ENCODE measurements around the gene SPSB4. TPM values are rescaled to one million over a fixed set of nuclear protein-coding genes. Genes with fewer than 3 reads are reported as not detected.
A peak's percentile ranks its signal among the peaks of the same experiment; 100 is the strongest.

The SPSB4 gene
- total and polyA plus RNA-seq, 2 of the 13 experiments (the other 11 are each of a cell fraction or from before 2014, with no cell fraction given), result not detected

- CTCF ChIA-PET (ENCODE audit: low intra/inter-chr PET ratio, low total read pairs), result no interaction called here
- Histone ChIP-seq H3K27ac (ENCODE audit: extremely low read length, insufficient read depth, low read length) (no peak overlapping the region), H3K4me2 (ENCODE audit: low read depth, low read length) (peak overlapping the region; percentile 61), H3K79me2 (ENCODE audit: insufficient read depth, low read length) (no peaks in the 10 kb centered on the region), H3K4me3 (replicated peaks in 1 of 3; ENCODE audit: insufficient read depth in 1 of 3, low read depth in 2 of 3, low read length in 3 of 3) (peak overlapping the region in 1 of 3 experiments; percentile 12; a peak in 1 of 6 replicates), H3K27me3 (ENCODE audit: control insufficient read depth in 1 of 2, insufficient read depth in 2 of 2, low read length in 2 of 2) (no peaks in the 10 kb centered on the region), H3K4me1 (ENCODE audit: insufficient read depth, low read length) (peaks cover 27% of the 10 kb centered on the region), H3K36me3 (replicated peaks in 1 of 2; ENCODE audit: control insufficient read depth in 1 of 2, insufficient read depth in 2 of 2, low read length in 2 of 2) (no peaks in the 10 kb centered on the region), H4K20me1 (ENCODE audit: insufficient read depth, low read length) (no peaks in the 10 kb centered on the region), H3K9ac (ENCODE audit: insufficient read depth, low read depth, low read length) (no peak overlapping the region), H3K9me3 (ENCODE audit: low read length) (no peaks in the 10 kb centered on the region), H2AFZ (ENCODE audit: low read length) (no peak overlapping the region)
- in situ Hi-C loops (cut with HindIII; ENCODE audit: extremely low pct_ligation_motif_present, low pct_unique_long_range_greater_than_20kb) (no loop called here), intact Hi-C loops (cut with micrococcal nuclease; ENCODE audit: unreplicated experiment) (no loop called here)
- DNase-seq (ENCODE audit: low spot score), result no peak
- POLR2A ChIA-PET, result no interaction called here
- no peak for ATAC-seq
- 62% methylated on average over 9 of the region's 11 CpGs for WGBS (ENCODE audit: low lambda C conversion rate)
- no peak for TF ChIP-seq SIX4 (CRISPR knock-in tag; IDR thresholded peaks at IDR 0.05)
- no peak for TF ChIP-seq ZNF83 (CRISPR knock-in tag; IDR thresholded peaks at IDR 0.05; ENCODE audit: borderline replicate concordance)
- TF ChIP-seq ZFP36L2 (CRISPR knock-in tag; IDR thresholded peaks at IDR 0.05), result no peak
- TF ChIP-seq, protein P1, sequence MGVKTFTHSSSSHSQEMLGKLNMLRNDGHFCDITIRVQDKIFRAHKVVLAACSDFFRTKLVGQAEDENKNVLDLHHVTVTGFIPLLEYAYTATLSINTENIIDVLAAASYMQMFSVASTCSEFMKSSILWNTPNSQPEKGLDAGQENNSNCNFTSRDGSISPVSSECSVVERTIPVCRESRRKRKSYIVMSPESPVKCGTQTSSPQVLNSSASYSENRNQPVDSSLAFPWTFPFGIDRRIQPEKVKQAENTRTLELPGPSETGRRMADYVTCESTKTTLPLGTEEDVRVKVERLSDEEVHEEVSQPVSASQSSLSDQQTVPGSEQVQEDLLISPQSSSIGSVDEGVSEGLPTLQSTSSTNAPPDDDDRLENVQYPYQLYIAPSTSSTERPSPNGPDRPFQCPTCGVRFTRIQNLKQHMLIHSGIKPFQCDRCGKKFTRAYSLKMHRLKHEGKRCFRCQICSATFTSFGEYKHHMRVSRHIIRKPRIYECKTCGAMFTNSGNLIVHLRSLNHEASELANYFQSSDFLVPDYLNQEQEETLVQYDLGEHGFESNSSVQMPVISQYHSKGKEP (CRISPR knock-in tag; IDR thresholded peaks at IDR 0.05), result no peak
- no peak for TF ChIP-seq ZNF136 (CRISPR knock-in tag; IDR thresholded peaks at IDR 0.05; ENCODE audit: low read depth)
- no peak for TF ChIP-seq ZNF256 (CRISPR knock-in tag; conservative IDR thresholded peaks at IDR 0.05)
- TF ChIP-seq ZBTB21 (CRISPR knock-in tag; IDR thresholded peaks at IDR 0.05), result no peak
- TF ChIP-seq ZNF143 (CRISPR knock-in tag; IDR thresholded peaks at IDR 0.05), result no peak
- no peak for TF ChIP-seq CHCHD3 (CRISPR knock-in tag; IDR thresholded peaks at IDR 0.05)
- no peak for TF ChIP-seq ZNF749 (CRISPR knock-in tag; IDR thresholded peaks at IDR 0.05; ENCODE audit: borderline replicate concordance)
- TF ChIP-seq, protein P2, sequence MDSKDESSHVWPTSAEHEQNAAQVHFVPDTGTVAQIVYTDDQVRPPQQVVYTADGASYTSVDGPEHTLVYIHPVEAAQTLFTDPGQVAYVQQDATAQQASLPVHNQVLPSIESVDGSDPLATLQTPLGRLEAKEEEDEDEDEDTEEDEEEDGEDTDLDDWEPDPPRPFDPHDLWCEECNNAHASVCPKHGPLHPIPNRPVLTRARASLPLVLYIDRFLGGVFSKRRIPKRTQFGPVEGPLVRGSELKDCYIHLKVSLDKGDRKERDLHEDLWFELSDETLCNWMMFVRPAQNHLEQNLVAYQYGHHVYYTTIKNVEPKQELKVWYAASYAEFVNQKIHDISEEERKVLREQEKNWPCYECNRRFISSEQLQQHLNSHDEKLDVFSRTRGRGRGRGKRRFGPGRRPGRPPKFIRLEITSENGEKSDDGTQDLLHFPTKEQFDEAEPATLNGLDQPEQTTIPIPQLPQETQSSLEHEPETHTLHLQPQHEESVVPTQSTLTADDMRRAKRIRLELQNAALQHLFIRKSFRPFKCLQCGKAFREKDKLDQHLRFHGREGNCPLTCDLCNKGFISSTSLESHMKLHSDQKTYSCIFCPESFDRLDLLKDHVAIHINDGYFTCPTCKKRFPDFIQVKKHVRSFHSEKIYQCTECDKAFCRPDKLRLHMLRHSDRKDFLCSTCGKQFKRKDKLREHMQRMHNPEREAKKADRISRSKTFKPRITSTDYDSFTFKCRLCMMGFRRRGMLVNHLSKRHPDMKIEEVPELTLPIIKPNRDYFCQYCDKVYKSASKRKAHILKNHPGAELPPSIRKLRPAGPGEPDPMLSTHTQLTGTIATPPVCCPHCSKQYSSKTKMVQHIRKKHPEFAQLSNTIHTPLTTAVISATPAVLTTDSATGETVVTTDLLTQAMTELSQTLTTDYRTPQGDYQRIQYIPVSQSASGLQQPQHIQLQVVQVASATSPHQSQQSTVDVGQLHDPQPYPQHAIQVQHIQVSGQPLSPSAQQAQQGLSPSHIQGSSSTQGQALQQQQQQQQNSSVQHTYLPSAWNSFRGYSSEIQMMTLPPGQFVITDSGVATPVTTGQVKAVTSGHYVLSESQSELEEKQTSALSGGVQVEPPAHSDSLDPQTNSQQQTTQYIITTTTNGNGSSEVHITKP (CRISPR knock-in tag; IDR thresholded peaks at IDR 0.05; ENCODE audit: low read depth), result no peak
- TF ChIP-seq, protein P3, sequence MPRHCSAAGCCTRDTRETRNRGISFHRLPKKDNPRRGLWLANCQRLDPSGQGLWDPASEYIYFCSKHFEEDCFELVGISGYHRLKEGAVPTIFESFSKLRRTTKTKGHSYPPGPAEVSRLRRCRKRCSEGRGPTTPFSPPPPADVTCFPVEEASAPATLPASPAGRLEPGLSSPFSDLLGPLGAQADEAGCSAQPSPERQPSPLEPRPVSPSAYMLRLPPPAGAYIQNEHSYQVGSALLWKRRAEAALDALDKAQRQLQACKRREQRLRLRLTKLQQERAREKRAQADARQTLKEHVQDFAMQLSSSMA (CRISPR knock-in tag; IDR thresholded peaks at IDR 0.05), result no peak
- TF ChIP-seq KAT8 (CRISPR knock-in tag; IDR thresholded peaks at IDR 0.05), result no peak
- no peak for TF ChIP-seq MXD4 (CRISPR knock-in tag; IDR thresholded peaks at IDR 0.05)
- TF ChIP-seq RARA (CRISPR knock-in tag; IDR thresholded peaks at IDR 0.05), result no peak
- no peak for TF ChIP-seq HNF4A (CRISPR knock-in tag; IDR thresholded peaks at IDR 0.05)
- TF ChIP-seq ZNF883 (CRISPR knock-in tag; IDR thresholded peaks at IDR 0.05; ENCODE audit: not compliant biosample characterization), result no peak
- FAIRE-seq, result no peak
- BruUV-seq (replicated peaks), result no TSS peak
These were observed 95.9 kb downstream of the SPSB4 start for GRCh38 chr3:141146979-141147470.
